Stimulated activated CD8-positive, alpha-beta memory T cell treated with anti-CD3 and anti-CD28 coated beads, Interleukin-2, amount 100 ng/mL, for 1 hour (primary cell): ENCODE measurements around the gene SDHAF1.
A peak's percentile ranks its signal among the peaks of the same experiment; 100 is the strongest.
"Not testable (repeated sequence)": the region's sequence is repeated elsewhere in the genome, so short reads cannot be mapped to it uniquely, and the experiment has no call there.

ENCODE experiments used
- DNase-seq, 2 donors: peaks; one replicate each; pipeline ENCODE4 v3.0.0-alpha.2; 2020; ENCODE audit warnings: low read depth in 2 of 2

Gene SDHAF1, protein sequence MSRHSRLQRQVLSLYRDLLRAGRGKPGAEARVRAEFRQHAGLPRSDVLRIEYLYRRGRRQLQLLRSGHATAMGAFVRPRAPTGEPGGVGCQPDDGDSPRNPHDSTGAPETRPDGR

GRCh38 chr19:35995048-35995993 is at the start of gene SDHAF1:
Gene SDHAF1 (plus strand): TSS chr19:35995188. CDS start chr19:35995275, 87 bp downstream.
- peak; percentile 86 to 87 for DNase-seq

GRCh38 chr19:35946203-35946602 is 48.8 kb upstream of the SDHAF1 start:
- DNase-seq = no peak

DNA sequence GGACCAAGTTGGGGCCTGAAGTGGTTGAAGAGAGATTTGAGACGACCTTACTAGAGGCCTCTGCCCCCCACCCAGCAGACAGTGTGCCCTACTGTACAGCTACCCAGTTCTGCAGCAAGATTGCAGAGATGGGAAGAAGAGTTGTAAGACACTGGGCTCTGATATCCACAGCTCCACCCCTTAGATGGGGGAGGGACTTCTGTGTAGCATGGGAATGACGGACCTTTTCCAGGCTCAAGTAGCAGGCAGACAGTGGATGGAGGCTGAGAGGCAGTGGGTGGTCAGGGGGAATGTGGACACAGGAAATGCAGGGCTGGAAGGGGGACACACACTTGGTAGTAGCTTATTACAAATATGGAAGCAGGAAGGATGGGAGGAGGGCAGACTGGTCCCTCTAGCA is 45.9 kb upstream of the SDHAF1 start:
- DNase-seq = no peak

DNA sequence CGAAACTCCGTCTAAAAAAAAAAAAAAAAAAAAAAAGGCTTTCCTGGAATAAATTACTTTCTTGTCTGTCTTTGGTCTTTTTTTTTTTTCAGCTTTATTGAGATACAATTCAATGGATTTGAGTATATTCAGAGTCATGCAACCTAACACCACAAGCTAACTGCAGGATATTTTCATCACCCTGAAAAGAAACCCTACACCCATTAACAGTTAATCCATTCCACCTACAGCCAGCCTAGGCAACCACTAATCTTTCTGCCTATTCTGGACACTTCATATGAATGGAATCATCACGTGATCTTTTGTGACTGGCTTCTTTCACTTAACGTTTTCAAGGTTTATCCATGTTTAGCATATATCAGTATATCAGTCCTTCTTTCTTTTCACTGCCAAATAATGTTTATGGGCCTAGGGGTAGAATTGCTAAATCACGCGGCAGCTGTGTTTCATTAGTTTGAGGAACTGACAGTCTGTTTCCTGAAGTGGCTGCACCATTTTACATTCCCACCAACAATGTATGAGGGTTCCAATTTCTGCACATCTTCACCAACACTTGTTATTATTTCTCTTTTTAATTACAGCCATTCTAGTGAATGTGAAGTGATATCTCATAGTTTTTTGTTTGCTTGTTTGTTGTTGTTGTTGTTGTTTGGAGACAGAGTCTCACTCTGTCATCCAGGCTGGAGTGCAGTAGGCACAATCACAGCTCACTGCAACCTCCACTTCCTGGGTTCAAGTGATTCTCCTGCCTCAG is 38.9 kb upstream of the SDHAF1 start:
- no peak for DNase-seq

- not testable (repeated sequence) for DNase-seq
Observed at GRCh38 chr19:35957411-35957810, 37.6 kb upstream of the SDHAF1 start.

- no peak for DNase-seq
Observed at GRCh38 chr19:35958660-35959039, 36.3 kb upstream of the SDHAF1 start.

DNA sequence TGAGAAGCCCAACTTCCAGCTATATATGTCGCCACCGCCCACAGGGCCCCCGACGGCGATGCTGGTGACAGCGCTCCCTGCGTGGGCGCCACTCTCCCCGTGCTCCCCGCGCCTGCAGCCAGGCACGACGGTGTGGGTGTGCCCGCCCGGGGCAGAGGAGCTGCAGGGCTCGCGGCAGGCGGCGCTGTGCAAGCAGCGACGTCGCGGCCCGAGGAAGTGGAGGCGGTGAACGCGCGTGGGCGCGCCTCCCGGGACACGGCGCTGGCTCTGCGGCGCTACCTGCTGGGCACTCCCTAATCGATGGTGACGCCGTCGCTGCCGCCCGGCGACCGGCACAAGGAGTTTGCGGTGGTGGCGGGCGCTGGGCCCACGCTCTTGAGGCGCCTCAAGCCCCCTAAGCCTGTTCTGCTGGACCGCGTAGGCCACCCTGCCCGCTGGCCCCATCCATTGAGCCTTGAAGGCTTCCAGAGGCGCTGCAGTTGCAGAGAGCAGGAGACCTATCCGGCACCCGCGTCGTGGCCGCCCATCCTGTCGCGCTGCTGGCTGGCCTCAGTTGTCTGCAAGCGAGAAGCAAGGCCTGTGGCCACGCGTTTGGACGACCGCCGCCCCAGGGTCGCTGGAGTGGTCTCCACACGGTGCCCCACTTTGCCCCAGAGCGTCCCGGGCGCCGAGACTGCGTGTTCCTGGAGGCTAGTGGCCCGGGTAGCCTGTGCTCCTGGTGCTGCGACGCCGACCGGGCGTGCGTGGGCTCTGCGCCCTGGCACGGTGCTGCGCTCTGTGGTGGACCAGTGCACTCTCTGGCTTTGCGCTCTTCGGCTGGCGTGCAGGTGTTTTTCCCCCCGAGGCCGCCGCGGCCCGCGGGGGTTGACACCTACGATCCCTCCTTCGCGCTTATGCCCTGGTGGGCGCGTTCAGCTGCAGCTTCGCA is 35.7 kb upstream of the SDHAF1 start:
- DNase-seq = peak; percentile 60 to 70

DNA sequence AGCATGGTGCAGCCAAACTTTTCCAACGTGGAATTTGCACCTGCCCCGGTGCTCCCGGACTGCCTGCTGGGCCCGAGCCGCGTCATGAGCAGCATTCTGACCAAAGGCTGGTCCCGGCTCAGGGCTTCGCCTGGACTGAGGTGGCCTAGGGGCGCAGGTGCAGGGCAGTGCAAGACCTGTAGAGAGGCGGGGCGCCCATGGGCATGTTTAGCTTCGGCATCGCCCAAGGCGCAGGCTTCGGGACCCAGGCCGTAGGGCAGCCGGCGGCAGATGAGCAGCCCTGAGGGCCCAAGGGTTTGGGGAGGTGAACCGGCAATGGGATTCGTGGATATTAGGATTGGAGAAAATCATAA is 35.0 kb upstream of the SDHAF1 start:
- no peak for DNase-seq

DNA sequence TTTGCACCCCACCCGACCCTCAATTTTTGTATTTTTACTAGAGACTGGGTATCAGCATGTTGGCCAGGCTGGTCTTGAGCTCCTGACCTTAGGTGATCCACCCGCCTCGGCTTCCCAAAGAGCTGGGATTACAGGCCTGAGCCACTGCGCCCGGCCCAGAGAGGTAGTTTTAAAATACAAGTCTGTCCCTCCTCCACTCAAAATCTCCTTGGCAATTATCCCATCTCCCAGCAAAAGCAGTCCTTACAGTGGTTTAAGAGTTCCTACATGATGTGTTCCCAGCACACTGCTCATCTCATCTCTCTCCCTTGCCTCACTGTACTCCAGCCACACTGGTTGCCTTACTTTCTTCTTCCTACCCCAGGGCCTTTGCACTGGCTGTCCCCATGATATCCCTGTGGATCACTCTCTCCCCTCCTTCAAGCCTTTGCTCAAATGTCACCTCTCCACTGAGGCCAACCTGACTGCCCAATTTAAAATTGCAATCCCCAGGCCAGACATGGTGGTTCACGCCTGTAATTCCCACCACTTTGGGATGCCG is 34.5 kb upstream of the SDHAF1 start:
- DNase-seq = no peak

DNA sequence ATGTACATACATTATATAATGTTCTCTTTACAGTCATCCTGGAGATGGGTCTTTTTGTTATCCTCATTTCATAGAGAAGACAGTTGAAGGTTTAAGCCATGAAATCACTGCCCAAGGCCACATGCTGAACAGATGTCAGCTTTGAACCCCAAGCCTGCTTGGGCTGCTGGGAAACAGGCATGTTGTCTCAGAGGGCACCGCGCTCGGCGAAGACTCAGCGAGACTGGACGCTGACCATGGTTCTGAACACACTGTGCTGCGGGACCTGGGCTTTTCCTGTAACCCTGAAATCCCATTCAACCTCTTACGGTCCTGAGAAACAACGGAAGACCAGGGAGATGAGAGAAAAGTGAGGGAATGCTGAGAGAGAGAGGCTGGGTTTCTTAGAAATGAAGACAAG is 31.5 kb upstream of the SDHAF1 start:
- DNase-seq = no peak

GRCh38 chr19:35966771-35967170 is 28.2 kb upstream of the SDHAF1 start:
- no peak for DNase-seq

- no peak for DNase-seq
Observed at GRCh38 chr19:35973487-35973886, 21.5 kb upstream of the SDHAF1 start.

GRCh38 chr19:35975608-35976214 is 19.3 kb upstream of the SDHAF1 start:
- no peak for DNase-seq

GRCh38 chr19:35977446-35978222 is 17.4 kb upstream of the SDHAF1 start:
- no peak for DNase-seq

GRCh38 chr19:35978271-35978670 is 16.7 kb upstream of the SDHAF1 start:
- DNase-seq = no peak

DNA sequence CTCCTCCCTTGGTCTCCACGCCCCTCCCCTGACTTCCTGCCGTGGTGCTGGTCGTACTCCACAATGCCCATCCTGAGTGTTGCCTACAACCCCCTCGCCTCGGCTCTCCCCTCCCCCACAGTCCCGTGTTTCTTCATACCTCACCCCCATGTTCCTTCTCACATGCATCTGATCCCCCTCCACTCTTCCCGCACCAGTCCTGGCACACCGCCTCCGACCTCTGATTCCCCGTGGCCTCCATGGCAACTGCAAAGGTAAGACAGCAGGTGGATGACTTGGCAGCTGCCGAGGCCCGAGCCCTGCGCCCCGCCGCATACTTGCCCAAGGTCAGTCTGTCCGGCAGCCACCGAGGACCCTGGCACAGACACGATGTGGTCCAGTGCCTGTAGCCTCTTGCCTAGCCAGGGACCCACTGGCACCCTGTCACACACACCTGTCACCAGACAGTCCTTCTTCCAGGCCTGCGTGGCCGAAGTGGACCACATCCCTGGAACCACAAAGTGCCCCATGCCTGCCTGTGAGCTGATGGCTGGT is 16.1 kb upstream of the SDHAF1 start:
- no peak for DNase-seq

- not testable (repeated sequence) for DNase-seq
Observed at GRCh38 chr19:35980997-35981396, 14.0 kb upstream of the SDHAF1 start.

- no peak for DNase-seq
Observed at GRCh38 chr19:35983177-35983576, 11.8 kb upstream of the SDHAF1 start.

DNA sequence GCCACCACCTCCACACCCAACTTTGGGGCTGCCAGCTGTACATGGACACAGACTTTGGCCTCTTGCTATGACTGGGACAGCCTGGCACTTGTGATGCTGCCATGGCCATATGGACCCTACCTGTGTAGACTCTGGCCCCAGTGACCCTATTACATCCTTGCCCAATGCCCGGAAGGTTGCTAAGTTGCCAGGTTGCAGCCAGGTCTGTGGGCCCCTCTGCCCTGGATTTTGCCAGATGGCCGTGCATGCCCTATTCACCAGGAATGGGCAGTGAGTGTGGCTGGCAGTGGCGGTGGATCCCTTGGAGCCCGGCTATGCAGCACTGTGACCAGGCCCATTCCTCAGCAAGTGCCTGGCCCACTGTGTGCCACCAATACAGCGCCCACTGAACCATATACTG is 8.9 kb upstream of the SDHAF1 start:
- no peak for DNase-seq
